ACC112 (cell line): ENCODE data around the gene TIGD4.
A peak's percentile ranks its signal among the peaks of the same experiment; 100 is the strongest.

Source experiments
- H2AFZ ChIP-seq: fragments of 200-600 bp; sonication (generic); one replicate; pipeline ENCODE4 v1.6.0; 2017; ENCODE audit warnings: antibody characterized with exemption, low read length; ENCODE audit not compliant: unreplicated experiment
- H3K27ac ChIP-seq: fragments of 200-600 bp; sonication (generic); 2 replicates; pipeline ENCODE4 v1.5.1; 2014; ENCODE audit warnings: low read depth, mild to moderate bottlenecking, antibody characterized with exemption, low read length, moderate library complexity
- H3K27me3 ChIP-seq: fragments of 200-600 bp; sonication (generic); 2 replicates; pipeline ENCODE4 v1.6.1; 2014; ENCODE audit warnings: mild to moderate bottlenecking, antibody characterized with exemption, low read length, moderate library complexity, mixed read lengths; ENCODE audit not compliant: insufficient read depth
- H3K36me3 ChIP-seq: fragments of 200-600 bp; sonication (generic); 2 replicates; pipeline ENCODE4 v1.6.1; 2016; ENCODE audit warnings: mild to moderate bottlenecking, antibody characterized with exemption, low read length, moderate library complexity, mixed read lengths; ENCODE audit not compliant: insufficient read depth
- H3K4me1 ChIP-seq: fragments of 200-600 bp; sonication (generic); one replicate; pipeline ENCODE4 v1.6.1; 2016; ENCODE audit warnings: low read length, mixed read lengths; ENCODE audit not compliant: insufficient read depth, unreplicated experiment, control insufficient read depth
- H3K4me3 ChIP-seq: fragments of 200-600 bp; sonication (generic); 2 replicates; pipeline ENCODE4 v1.5.1; 2014; ENCODE audit warnings: mild to moderate bottlenecking, low read depth, low read length
- H3K79me2 ChIP-seq: fragments of 200-600 bp; sonication (generic); one replicate; pipeline ENCODE4 v1.6.0; 2016; ENCODE audit warnings: low read length; ENCODE audit not compliant: control insufficient read depth, unreplicated experiment, insufficient read depth

Gene TIGD4

GRCh38 chr4:152808670-152809069, 29.1 kb upstream of the TIGD4 start:
- H2AFZ ChIP-seq, result no peak overlapping the region
- no peaks in the 10 kb centered on the region for H3K27me3 ChIP-seq
- peaks cover 22% of the 10 kb centered on the region for H3K79me2 ChIP-seq
- peaks cover 7% of the 10 kb centered on the region for H3K4me1 ChIP-seq
- no peak overlapping the region for H3K27ac ChIP-seq
- H3K36me3 ChIP-seq, result peaks cover 10% of the 10 kb centered on the region; the same call in 1 of the 2 replicates
- no peak overlapping the region for H3K4me3 ChIP-seq

DNA sequence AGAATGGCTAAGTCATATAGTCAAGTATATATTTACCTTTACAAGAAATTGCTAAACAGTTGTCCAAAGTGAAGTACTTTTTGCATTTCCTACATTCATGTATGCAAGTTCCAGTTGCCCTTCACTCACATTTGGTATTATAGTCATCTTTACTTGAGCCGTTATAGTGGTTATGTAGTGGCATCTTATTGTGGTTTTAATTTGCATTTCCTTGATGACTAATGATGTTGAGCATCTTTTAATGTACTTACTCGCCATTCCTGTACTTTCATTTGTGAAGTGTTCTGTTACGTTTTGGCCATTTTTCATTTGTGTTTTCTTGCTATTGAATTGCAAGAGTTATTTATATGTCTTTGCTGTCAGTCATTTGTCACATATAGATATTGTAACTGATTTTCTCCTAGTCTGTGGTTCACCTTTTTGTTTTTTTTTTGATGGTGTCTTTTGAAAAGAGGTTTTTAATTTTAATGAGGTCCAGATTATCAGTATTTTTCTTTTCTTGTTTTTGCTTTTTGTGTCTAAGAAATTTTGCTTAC, 27.8 kb upstream of the TIGD4 start:
- peaks cover 35% of the 10 kb centered on the region for H3K79me2 ChIP-seq

GRCh38 chr4:152806501-152807125, 27.1 kb upstream of the TIGD4 start:
- Histone ChIP-seq H2AFZ (no peak overlapping the region), H3K27me3 (no peaks in the 10 kb centered on the region), H3K4me1 (peaks cover 7% of the 10 kb centered on the region), H3K36me3 (0 out of 2 replicates have a peak, but pooled peaks cover 3% of the 10 kb centered on the region), H3K4me3 (no peak overlapping the region), H3K27ac (no peak overlapping the region), H3K79me2 (peaks cover 37% of the 10 kb centered on the region)

More for the DNA sequence above, 27.8 kb upstream of the TIGD4 start:
- no peaks in the 10 kb centered on the region for H3K27me3 ChIP-seq
- H3K4me3 ChIP-seq, result no peak overlapping the region
- H3K4me1 ChIP-seq, result peaks cover 7% of the 10 kb centered on the region
- H3K36me3 ChIP-seq, result peaks cover 4% of the 10 kb centered on the region; the same call in 1 of the 2 replicates
- H3K27ac ChIP-seq, result no peak overlapping the region
- no peak overlapping the region for H2AFZ ChIP-seq

- no peaks in the 10 kb centered on the region for H3K36me3 ChIP-seq
- peaks cover 7% of the 10 kb centered on the region for H3K4me1 ChIP-seq
- no peak overlapping the region for H3K4me3 ChIP-seq
- H3K79me2 ChIP-seq, result peaks cover 32% of the 10 kb centered on the region
- no peak overlapping the region for H3K27ac ChIP-seq
- no peak overlapping the region for H2AFZ ChIP-seq
- H3K27me3 ChIP-seq, result no peaks in the 10 kb centered on the region
These were observed 26.3 kb upstream of the TIGD4 start for GRCh38 chr4:152805818-152806217.

GRCh38 chr4:152805071-152805650, 25.6 kb upstream of the TIGD4 start:
- H3K79me2 ChIP-seq, result peaks cover 32% of the 10 kb centered on the region
- H3K4me1 ChIP-seq, result peaks cover 7% of the 10 kb centered on the region
- H2AFZ ChIP-seq, result no peak overlapping the region
- no peak overlapping the region for H3K27ac ChIP-seq
- no peaks in the 10 kb centered on the region for H3K27me3 ChIP-seq
- no peaks in the 10 kb centered on the region for H3K36me3 ChIP-seq
- H3K4me3 ChIP-seq, result no peak overlapping the region

DNA sequence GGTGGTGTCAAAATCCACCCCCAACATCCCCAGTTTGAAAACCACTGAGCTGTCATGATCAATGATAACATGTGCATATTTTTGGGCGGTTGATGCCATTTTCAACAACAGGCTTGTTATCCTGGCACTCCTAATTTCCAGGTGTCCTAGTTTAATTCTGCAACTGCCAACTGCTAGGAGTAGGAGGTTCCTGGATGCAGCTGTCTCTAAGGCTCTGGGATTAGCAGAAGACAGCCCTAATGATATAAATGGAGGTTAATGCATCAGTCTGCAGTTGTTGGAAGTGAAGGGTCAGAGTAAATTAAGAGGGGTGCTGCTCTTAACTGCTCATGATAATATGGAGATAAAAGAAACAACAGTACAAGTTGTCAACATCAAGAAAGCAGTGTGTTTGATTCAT, 24.0 kb upstream of the TIGD4 start:
- Histone ChIP-seq H3K4me3 (no peak overlapping the region), H3K79me2 (peaks cover 34% of the 10 kb centered on the region)

DNA sequence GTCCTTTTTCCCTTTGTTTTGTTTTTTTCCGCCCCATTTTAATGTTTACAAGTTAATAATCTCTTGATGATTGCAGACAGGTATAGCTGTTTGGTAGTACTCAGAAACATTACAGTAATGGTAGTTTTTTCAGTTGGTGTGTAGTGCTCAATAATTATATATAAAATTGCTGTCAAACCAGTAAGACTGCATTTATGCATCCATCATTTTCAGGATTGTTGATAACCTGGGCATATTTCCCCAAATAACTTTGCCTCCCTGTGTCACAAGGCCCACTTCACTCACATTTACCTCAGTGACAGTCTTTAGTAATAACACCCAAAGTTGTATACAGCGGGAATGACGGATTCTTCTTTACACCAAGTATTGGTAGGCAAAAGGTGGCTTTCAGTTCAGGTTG, 16.4 kb upstream of the TIGD4 start:
- Histone ChIP-seq H3K4me3 (no peak overlapping the region), H2AFZ (no peak overlapping the region), H3K27ac (no peak overlapping the region), H3K27me3 (no peaks in the 10 kb centered on the region), H3K36me3 (no peaks in the 10 kb centered on the region), H3K79me2 (peaks cover 44% of the 10 kb centered on the region), H3K4me1 (no peaks in the 10 kb centered on the region)

More for the DNA sequence above, 24.0 kb upstream of the TIGD4 start:
- no peaks in the 10 kb centered on the region for H3K27me3 ChIP-seq
- peaks cover 7% of the 10 kb centered on the region for H3K4me1 ChIP-seq
- H3K27ac ChIP-seq, result no peak overlapping the region
- no peaks in the 10 kb centered on the region for H3K36me3 ChIP-seq
- H2AFZ ChIP-seq, result no peak overlapping the region

DNA sequence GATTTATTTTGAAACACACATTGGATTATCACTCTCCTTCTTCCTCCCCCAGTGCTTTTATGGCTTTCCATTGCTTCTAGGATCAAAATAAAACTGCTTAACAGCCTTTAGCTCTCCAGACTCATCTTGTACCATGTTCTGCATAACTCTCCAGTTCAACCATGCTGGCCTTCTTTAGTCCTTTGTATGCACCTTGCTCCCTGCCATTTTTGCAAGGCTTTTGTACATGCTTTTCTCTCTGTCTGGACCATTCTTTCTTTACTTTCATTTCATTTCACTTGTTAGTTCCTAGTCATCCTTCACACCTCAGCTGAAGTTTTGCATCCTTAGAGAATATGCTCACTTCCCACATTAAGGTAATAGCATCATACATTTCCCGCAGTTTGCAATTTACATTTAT, 7.1 kb upstream of the TIGD4 start:
- H3K79me2 ChIP-seq, result peaks cover 69% of the 10 kb centered on the region
- H3K27me3 ChIP-seq, result no peaks in the 10 kb centered on the region
- peak overlapping the region; percentile 6 for H2AFZ ChIP-seq
- no peaks in the 10 kb centered on the region for H3K36me3 ChIP-seq
- H3K4me1 ChIP-seq, result peaks cover 27% of the 10 kb centered on the region
- no peak overlapping the region for H3K27ac ChIP-seq
- peak overlapping the region; percentile 49 for H3K4me3 ChIP-seq

- Histone ChIP-seq H2AFZ (peak overlapping the region; percentile 6), H3K4me1 (peaks cover 30% of the 10 kb centered on the region), H3K27ac (no peak overlapping the region)
These were observed 6.4 kb upstream of the TIGD4 start for GRCh38 chr4:152785639-152786615.

GRCh38 chr4:152784490-152785350, 5.2 kb upstream of the TIGD4 start:
- no peaks in the 10 kb centered on the region for H3K36me3 ChIP-seq
- no peak overlapping the region for H3K27ac ChIP-seq
- no peak overlapping the region for H3K4me3 ChIP-seq
- H2AFZ ChIP-seq, result no peak overlapping the region
- peaks cover 75% of the 10 kb centered on the region for H3K79me2 ChIP-seq
- H3K4me1 ChIP-seq, result peaks cover 30% of the 10 kb centered on the region
- H3K27me3 ChIP-seq, result no peaks in the 10 kb centered on the region

More at GRCh38 chr4:152785639-152786615, 6.4 kb upstream of the TIGD4 start:
- no peaks in the 10 kb centered on the region for H3K27me3 ChIP-seq
- H3K36me3 ChIP-seq, result no peaks in the 10 kb centered on the region
- H3K79me2 ChIP-seq, result peaks cover 72% of the 10 kb centered on the region
- peak overlapping the region; percentile 49 for H3K4me3 ChIP-seq
